T-cell (primary cell): ENCODE results near the gene SLC39A13. TPM values are rescaled to one million over a fixed set of nuclear protein-coding genes. Genes with fewer than 3 reads are reported as not detected.

ENCODE experiments used
- ATAC-seq, 4 experiments: fragments of 200-7000 bp in 3 of 4; fragments of 150-1000 bp in 1 of 4; cut with Tn5 transposase; replicated peaks in 1 of 4; 1 replicate in 3 of 4; 2 replicates in 1 of 4; pipeline ENCODE4 v1.10.0; 2021; ENCODE audit warnings: moderate library complexity in 3 of 4, mild to moderate bottlenecking in 2 of 4, moderate number of reproducible peaks in 1 of 4
- CTCF ChIA-PET, 2 donors: fragments of 300-600 bp; sonication (Branson Sonifier 250); formaldehyde crosslinking; loops; one replicate each; lab custom pipeline; 2022; ENCODE audit warnings: antibody characterized with exemption in 2 of 2; lab: Charles Lee
- POLR2A ChIA-PET, 2 donors: fragments of 300-600 bp; sonication (Branson Sonifier 250); formaldehyde crosslinking; loops; one replicate each; lab custom pipeline; 2022; ENCODE audit warnings: antibody characterized with exemption in 2 of 2; lab: Charles Lee
- DNase-seq, 35 experiments: peaks; one replicate each; pipeline versions ENCODE4 v3.0.0 to v3.0.0-alpha.2; 2013 to 2023
- H3K27ac ChIP-seq: one replicate; pipeline ENCODE4 v1.5.1; 2013; ENCODE audit warnings: low read length
- H3K27me3 ChIP-seq, 2 experiments: replicated peaks in 1 of 2; 1 replicate in 1 of 2; 2 replicates in 1 of 2; pipeline versions ENCODE4 v1.6.1 to v1.7.0; 2013; ENCODE audit warnings: low read length in 1 of 2, mixed read lengths in 1 of 2; ENCODE audit not compliant: control insufficient read depth in 2 of 2, insufficient read depth in 2 of 2; ENCODE audit errors: extremely low read depth in 1 of 2
- H3K36me3 ChIP-seq, 2 donors: 1 replicate in 1 of 2; 2 replicates in 1 of 2; pipeline versions ENCODE4 v1.6.1 to v1.7.0; 2013; ENCODE audit warnings: low read length in 1 of 2; ENCODE audit not compliant: control insufficient read depth in 2 of 2, insufficient read depth in 1 of 2; ENCODE audit errors: extremely low read depth in 1 of 2
- H3K4me1 ChIP-seq, 2 experiments: 1 replicate in 1 of 2; 2 replicates in 1 of 2; pipeline versions ENCODE4 v1.6.1 to v1.7.0; 2013; ENCODE audit warnings: low read length in 2 of 2, mixed read lengths in 1 of 2; ENCODE audit not compliant: insufficient read depth in 2 of 2, control insufficient read depth in 1 of 2; ENCODE audit errors: extremely low read depth in 1 of 2
- H3K4me3 ChIP-seq, 2 donors: 1 replicate in 1 of 2; 2 replicates in 1 of 2; pipeline versions ENCODE4 v1.5.1 to v1.7.0; 2013; ENCODE audit warnings: mild to moderate bottlenecking in 2 of 2, low read length in 1 of 2, moderate library complexity in 1 of 2; ENCODE audit not compliant: control insufficient read depth in 1 of 2; ENCODE audit errors: extremely low read depth in 1 of 2
- H3K9me3 ChIP-seq: 2 replicates; pipeline ENCODE4 v1.7.0; 2013
- H3K27ac Mint-ChIP-seq, 2 donors: one replicate each; pipeline ENCODE4 v1.8.0; 2020 to 2021; ENCODE audit warnings: mild to moderate bottlenecking in 2 of 2, mixed read lengths in 2 of 2
- H3K27me3 Mint-ChIP-seq, 2 donors: one replicate each; pipeline ENCODE4 v1.8.0; 2021 to 2022; ENCODE audit warnings: mixed read lengths in 2 of 2
- H3K36me3 Mint-ChIP-seq: one replicate; pipeline ENCODE4 v1.8.0; 2021; ENCODE audit warnings: mixed read lengths
- H3K4me1 Mint-ChIP-seq, 3 donors: one replicate each; pipeline ENCODE4 v1.8.0; 2020 to 2022; ENCODE audit warnings: mixed read lengths in 3 of 3, mild to moderate bottlenecking in 1 of 3
- H3K4me3 Mint-ChIP-seq, 3 donors: one replicate each; pipeline ENCODE4 v1.8.0; 2020 to 2022; ENCODE audit warnings: mild to moderate bottlenecking in 3 of 3, mixed read lengths in 3 of 3, moderate library complexity in 3 of 3
- H3K9me3 Mint-ChIP-seq, 3 donors: one replicate each; pipeline ENCODE4 v1.8.0; 2020 to 2022; ENCODE audit warnings: mixed read lengths in 3 of 3
- WGBS: methylation state at CpG from one replicate; pipeline ENCODE4 v1.1.5; 2013; ENCODE audit warnings: missing lambda C conversion rate; ENCODE audit not compliant: insufficient coverage; 5-methylcytosine and 5-hydroxymethylcytosine counted together
- total RNA-seq, 35 experiments: library from RNA in 6 of 35; stranded (reverse) in 6 of 35; fragments of 120-200 nt in 1 of 35; gene quantifications; one replicate each; pipeline versions ENCODE4 v1.2.1 to v1.2.4 and lab custom pipeline; 2013 to 2026

Gene SLC39A13
- total RNA-seq, 5 donors from 2014 or later (not counting 1 experiment from before 2014, with no cell fraction given) = 45.6 to 67.0 (median 65.2) TPM

- no peak overlapping the region for H3K27ac Mint-ChIP-seq
- CTCF ChIA-PET = interaction anchor here in 1 of 2 donors (1.1 kb wide), 1 partner anchor 11 kb away, joined by 3 read pairs; no protein-coding TSS in a partner anchor
Observed at GRCh38 chr11:47443028-47443700, 34.8 kb downstream of the SLC39A13 start.

GRCh38 chr11:47443817-47444216 is 35.4 kb downstream of the SLC39A13 start:
- Mint-ChIP-seq H3K4me3 (no peak overlapping the region), H3K36me3 (no peaks in the 10 kb centered on the region), H3K4me1 (no peaks in the 10 kb centered on the region), H3K9me3 (no peaks in the 10 kb centered on the region), H3K27ac (no peak overlapping the region), H3K27me3 (no peaks in the 10 kb centered on the region)
- 63% methylated on average over 2 of the region's 3 CpGs for WGBS
- ATAC-seq (no peak), DNase-seq (no peak)
- Histone ChIP-seq H3K27ac (no peak overlapping the region), H3K4me3 (no peak overlapping the region), H3K9me3 (no peaks in the 10 kb centered on the region), H3K36me3 (no peaks in the 10 kb centered on the region), H3K27me3 (no peaks in the 10 kb centered on the region), H3K4me1 (peaks cover 0 to 3% of the 10 kb centered on the region in 2 experiments)
- ChIA-PET POLR2A (interaction anchor here in 1 of 2 donors (0.7 kb wide), 1 partner anchor 27 kb away, joined by 5 read pairs; no protein-coding TSS in a partner anchor), CTCF (interaction anchor here in 1 of 2 donors (1.1 kb wide), 1 partner anchor 11 kb away, joined by 3 read pairs; no protein-coding TSS in a partner anchor)

More at GRCh38 chr11:47443028-47443700, 34.8 kb downstream of the SLC39A13 start:
- Histone ChIP-seq H3K27me3 (no peaks in the 10 kb centered on the region), H3K27ac (no peak overlapping the region), H3K36me3 (no peaks in the 10 kb centered on the region), H3K9me3 (no peaks in the 10 kb centered on the region), H3K4me3 (no peak overlapping the region), H3K4me1 (peaks cover 0 to 3% of the 10 kb centered on the region in 2 experiments)
- no peaks in the 10 kb centered on the region for H3K36me3 Mint-ChIP-seq
- 91% methylated on average over 9 of the region's 12 CpGs for WGBS
- POLR2A ChIA-PET = interaction anchor here in 1 of 2 donors (1.1 kb wide), 1 partner anchor 17 kb away, joined by 3 read pairs; the partner anchor contains the start of gene PSMC3
- ATAC-seq (peak in 2 of 4 experiments; percentile 40 to 51), DNase-seq (no peak)
- H3K27me3 Mint-ChIP-seq = no peaks in the 10 kb centered on the region
- H3K9me3 Mint-ChIP-seq = no peaks in the 10 kb centered on the region
- no peak overlapping the region for H3K4me3 Mint-ChIP-seq
- no peaks in the 10 kb centered on the region for H3K4me1 Mint-ChIP-seq

- ChIA-PET CTCF (interaction anchor here in 1 of 2 donors (0.7 kb wide), 1 partner anchor 10 kb away, joined by 3 read pairs; no protein-coding TSS in a partner anchor), POLR2A (interaction anchor here in 1 of 2 donors (0.7 kb wide), 1 partner anchor 150 kb away, joined by 3 read pairs; no protein-coding TSS in a partner anchor)
- Mint-ChIP-seq H3K27ac (no peak overlapping the region), H3K27me3 (no peaks in the 10 kb centered on the region), H3K36me3 (no peaks in the 10 kb centered on the region), H3K9me3 (no peaks in the 10 kb centered on the region), H3K4me3 (no peak overlapping the region), H3K4me1 (no peaks in the 10 kb centered on the region)
- DNase-seq (no peak), ATAC-seq (no peak)
- no peaks in the 10 kb centered on the region for H3K9me3 ChIP-seq
- no peak overlapping the region for H3K4me3 ChIP-seq
- no peak overlapping the region for H3K27ac ChIP-seq
- peaks cover 0 to 3% of the 10 kb centered on the region in 2 experiments for H3K4me1 ChIP-seq
- no peaks in the 10 kb centered on the region for H3K36me3 ChIP-seq
- 96% methylated on average over 4 of the region's 4 CpGs for WGBS
- H3K27me3 ChIP-seq = no peaks in the 10 kb centered on the region
Observed at GRCh38 chr11:47445840-47446239, 37.5 kb downstream of the SLC39A13 start.

- ChIA-PET POLR2A (interaction anchor here in 1 of 2 donors (0.6 kb wide), 1 partner anchor 349 kb away, joined by 7 read pairs; no protein-coding TSS in a partner anchor), CTCF (no interaction called here)
- H3K4me3 Mint-ChIP-seq = no peak overlapping the region
- Histone ChIP-seq H3K27me3 (no peaks in the 10 kb centered on the region), H3K27ac (no peak overlapping the region), H3K36me3 (no peaks in the 10 kb centered on the region), H3K4me1 (peaks cover 0 to 3% of the 10 kb centered on the region in 2 experiments), H3K9me3 (no peaks in the 10 kb centered on the region), H3K4me3 (no peak overlapping the region)
- H3K27ac Mint-ChIP-seq = no peak overlapping the region
- H3K36me3 Mint-ChIP-seq = no peaks in the 10 kb centered on the region
- no peaks in the 10 kb centered on the region for H3K9me3 Mint-ChIP-seq
- WGBS = 85% methylated on average over 9 of the region's 9 CpGs
- H3K27me3 Mint-ChIP-seq = no peaks in the 10 kb centered on the region
- H3K4me1 Mint-ChIP-seq = no peaks in the 10 kb centered on the region
- ATAC-seq (no peak), DNase-seq (no peak)
Observed at GRCh38 chr11:47446833-47447232, 38.4 kb downstream of the SLC39A13 start.

- H3K4me1 Mint-ChIP-seq = no peaks in the 10 kb centered on the region
- H3K4me3 Mint-ChIP-seq = no peak overlapping the region
- ATAC-seq = no peak
- DNase-seq = no peak
- H3K9me3 Mint-ChIP-seq = no peaks in the 10 kb centered on the region
- H3K27me3 ChIP-seq = no peaks in the 10 kb centered on the region
- H3K36me3 ChIP-seq = no peaks in the 10 kb centered on the region
- no peak overlapping the region for H3K27ac Mint-ChIP-seq
- 92% methylated on average over 11 of the region's 12 CpGs for WGBS
- H3K4me1 ChIP-seq = peaks cover 0 to 3% of the 10 kb centered on the region in 2 experiments
- POLR2A ChIA-PET = no interaction called here
- H3K27me3 Mint-ChIP-seq = no peaks in the 10 kb centered on the region
- no peaks in the 10 kb centered on the region for H3K36me3 Mint-ChIP-seq
- CTCF ChIA-PET = interaction anchor here (0.6 to 1.8 kb wide), 2 partner anchors 33 to 74 kb away, joined by 4 to 11 read pairs; no protein-coding TSS in a partner anchor
- H3K4me3 ChIP-seq = no peak overlapping the region
- H3K9me3 ChIP-seq = no peaks in the 10 kb centered on the region
- H3K27ac ChIP-seq = no peak overlapping the region
Observed at GRCh38 chr11:47447906-47448305, 39.5 kb downstream of the SLC39A13 start.

- WGBS = 95% methylated on average over 30 of the region's 32 CpGs
- Histone ChIP-seq H3K4me3 (no peak within 1 kb of the TSS), H3K4me1 (no peaks in the 10 kb centered on the region), H3K27ac (no peak within 1 kb of the TSS), H3K9me3 (no peaks in the 10 kb centered on the region), H3K27me3 (no peaks in the 10 kb centered on the region), H3K36me3 (no peaks in the 10 kb centered on the region)
- POLR2A ChIA-PET = no interaction called here
- Mint-ChIP-seq H3K36me3 (no peaks in the 10 kb centered on the region), H3K4me3 (no peak within 1 kb of the TSS), H3K4me1 (no peaks in the 10 kb centered on the region), H3K27me3 (no peaks in the 10 kb centered on the region), H3K9me3 (no peaks in the 10 kb centered on the region), H3K27ac (no peak within 1 kb of the TSS)
- DNase-seq = no peak
- CTCF ChIA-PET = interaction anchor here in 1 of 2 donors (1.8 kb wide), 1 partner anchor 74 kb away, joined by 4 read pairs; no protein-coding TSS in a partner anchor
- ATAC-seq = no peak
Observed at GRCh38 chr11:47448566-47449427, 40.4 kb downstream of the SLC39A13 start, which contains the start of gene RAPSN. RAPSN (minus strand) TSS chr11:47449136; CDS start chr11:47448964, 172 bp downstream.
